ENCODE data around the gene INHBB.

DNA sequence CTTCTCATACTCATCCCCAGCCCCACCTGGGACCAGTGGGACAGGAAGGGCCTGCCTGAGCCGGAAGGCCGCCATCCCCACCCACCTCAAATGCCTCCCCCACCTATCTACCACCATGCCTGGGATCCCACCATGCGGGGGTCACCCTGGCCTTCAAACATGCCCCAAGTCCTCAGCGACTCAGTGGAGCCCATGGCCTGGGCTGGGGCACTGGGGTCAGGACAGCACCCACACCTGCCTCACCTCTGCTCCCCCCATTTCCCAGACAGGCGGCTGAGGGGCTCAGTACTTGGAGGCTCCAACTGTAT, 7.6 kb downstream of the INHBB start:
- TF ChIP-seq, protein P1, sequence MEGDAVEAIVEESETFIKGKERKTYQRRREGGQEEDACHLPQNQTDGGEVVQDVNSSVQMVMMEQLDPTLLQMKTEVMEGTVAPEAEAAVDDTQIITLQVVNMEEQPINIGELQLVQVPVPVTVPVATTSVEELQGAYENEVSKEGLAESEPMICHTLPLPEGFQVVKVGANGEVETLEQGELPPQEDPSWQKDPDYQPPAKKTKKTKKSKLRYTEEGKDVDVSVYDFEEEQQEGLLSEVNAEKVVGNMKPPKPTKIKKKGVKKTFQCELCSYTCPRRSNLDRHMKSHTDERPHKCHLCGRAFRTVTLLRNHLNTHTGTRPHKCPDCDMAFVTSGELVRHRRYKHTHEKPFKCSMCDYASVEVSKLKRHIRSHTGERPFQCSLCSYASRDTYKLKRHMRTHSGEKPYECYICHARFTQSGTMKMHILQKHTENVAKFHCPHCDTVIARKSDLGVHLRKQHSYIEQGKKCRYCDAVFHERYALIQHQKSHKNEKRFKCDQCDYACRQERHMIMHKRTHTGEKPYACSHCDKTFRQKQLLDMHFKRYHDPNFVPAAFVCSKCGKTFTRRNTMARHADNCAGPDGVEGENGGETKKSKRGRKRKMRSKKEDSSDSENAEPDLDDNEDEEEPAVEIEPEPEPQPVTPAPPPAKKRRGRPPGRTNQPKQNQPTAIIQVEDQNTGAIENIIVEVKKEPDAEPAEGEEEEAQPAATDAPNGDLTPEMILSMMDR (conservative IDR thresholded peaks at IDR 0.05; ENCODE audit: low read depth, low read length), result no peak
- TF ChIP-seq EZH2 (IDR thresholded peaks at IDR 0.05; ENCODE audit: low read length, unreplicated experiment), result no peak
- TF ChIP-seq EZH2phosphoT487 (IDR thresholded peaks at IDR 0.05; ENCODE audit: borderline replicate concordance, low read length), result no peak
